Testis (tissue), 2 donors: Measurements from ENCODE around the gene RNPC3.

Experiments used
- POLR2A ChIP-seq: fragments of 450-650 bp; IDR thresholded peaks from one replicate; pipeline ENCODE4 v1.6.1; 2017; ENCODE audit warnings: antibody characterized with exemption, mild to moderate bottlenecking, moderate library complexity
- TF ChIP-seq, protein P1 (sequence below), 3 experiments: fragments of 450-650 bp in 2 of 3; fragments of 200-600 bp in 1 of 3; sonication (generic) in 1 of 3; IDR thresholded peaks; one replicate each; pipeline ENCODE4 v1.5.1; 2016 to 2019; ENCODE audit warnings: antibody characterized with exemption in 3 of 3, mild to moderate bottlenecking in 2 of 3, moderate library complexity in 1 of 3

DNA sequence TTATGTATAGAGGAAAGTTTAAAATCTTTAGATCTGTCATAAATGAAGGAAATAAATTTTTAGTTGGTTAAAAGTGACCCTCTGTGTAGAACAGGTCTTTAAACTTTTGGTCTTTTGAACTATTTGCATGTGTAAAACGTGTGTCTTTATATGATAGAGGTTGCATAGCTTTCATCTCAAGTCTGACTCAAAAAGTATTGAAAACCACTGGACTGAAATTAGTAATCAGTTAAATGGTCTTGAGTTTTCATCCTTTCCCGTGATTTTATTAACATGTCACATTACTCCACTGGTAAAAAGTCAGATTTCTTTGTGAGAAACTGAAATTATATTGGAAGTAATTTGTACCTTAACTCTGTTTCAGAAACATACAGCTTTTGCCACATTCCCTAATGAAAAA, 1.8 kb downstream of the RNPC3 start:
- TF ChIP-seq, protein P1, sequence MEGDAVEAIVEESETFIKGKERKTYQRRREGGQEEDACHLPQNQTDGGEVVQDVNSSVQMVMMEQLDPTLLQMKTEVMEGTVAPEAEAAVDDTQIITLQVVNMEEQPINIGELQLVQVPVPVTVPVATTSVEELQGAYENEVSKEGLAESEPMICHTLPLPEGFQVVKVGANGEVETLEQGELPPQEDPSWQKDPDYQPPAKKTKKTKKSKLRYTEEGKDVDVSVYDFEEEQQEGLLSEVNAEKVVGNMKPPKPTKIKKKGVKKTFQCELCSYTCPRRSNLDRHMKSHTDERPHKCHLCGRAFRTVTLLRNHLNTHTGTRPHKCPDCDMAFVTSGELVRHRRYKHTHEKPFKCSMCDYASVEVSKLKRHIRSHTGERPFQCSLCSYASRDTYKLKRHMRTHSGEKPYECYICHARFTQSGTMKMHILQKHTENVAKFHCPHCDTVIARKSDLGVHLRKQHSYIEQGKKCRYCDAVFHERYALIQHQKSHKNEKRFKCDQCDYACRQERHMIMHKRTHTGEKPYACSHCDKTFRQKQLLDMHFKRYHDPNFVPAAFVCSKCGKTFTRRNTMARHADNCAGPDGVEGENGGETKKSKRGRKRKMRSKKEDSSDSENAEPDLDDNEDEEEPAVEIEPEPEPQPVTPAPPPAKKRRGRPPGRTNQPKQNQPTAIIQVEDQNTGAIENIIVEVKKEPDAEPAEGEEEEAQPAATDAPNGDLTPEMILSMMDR (IDR thresholded peaks at IDR 0.05) = no peak
- TF ChIP-seq POLR2A = no peak
